Activated CD8-positive, alpha-beta memory T cell treated with anti-CD3 and anti-CD28 coated beads, Interleukin-2, amount 50 U/mL, for 4 hours (primary cell): ENCODE results near the gene CHMP1B.
"Not testable (repeated sequence)": the region's sequence is repeated elsewhere in the genome, so short reads cannot be mapped to it uniquely, and the experiment has no call there.

Source experiments
- DNase-seq: peaks from one replicate; pipeline ENCODE4 v3.0.0-alpha.2; 2020

The CHMP1B gene

DNA sequence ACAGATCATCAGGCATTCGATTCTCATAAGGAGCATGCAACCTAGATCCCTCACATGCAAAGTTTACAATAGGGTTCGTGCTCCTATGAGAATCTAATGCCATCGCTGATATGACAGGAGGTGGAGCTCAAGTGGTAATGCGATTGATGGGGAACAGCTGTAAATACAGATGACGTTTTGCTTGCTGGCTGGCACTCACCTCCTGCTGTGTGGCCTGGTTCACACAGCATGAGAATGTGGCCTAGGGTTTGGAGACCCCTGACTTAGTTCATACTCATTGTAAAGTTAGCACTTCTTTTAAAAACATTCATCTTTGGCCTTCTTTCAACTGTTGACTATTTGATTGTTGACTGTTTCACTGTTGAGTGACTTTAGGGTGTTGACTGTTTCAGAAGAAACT lies 8.7 kb upstream of the CHMP1B start:
- DNase-seq = no peak

DNA sequence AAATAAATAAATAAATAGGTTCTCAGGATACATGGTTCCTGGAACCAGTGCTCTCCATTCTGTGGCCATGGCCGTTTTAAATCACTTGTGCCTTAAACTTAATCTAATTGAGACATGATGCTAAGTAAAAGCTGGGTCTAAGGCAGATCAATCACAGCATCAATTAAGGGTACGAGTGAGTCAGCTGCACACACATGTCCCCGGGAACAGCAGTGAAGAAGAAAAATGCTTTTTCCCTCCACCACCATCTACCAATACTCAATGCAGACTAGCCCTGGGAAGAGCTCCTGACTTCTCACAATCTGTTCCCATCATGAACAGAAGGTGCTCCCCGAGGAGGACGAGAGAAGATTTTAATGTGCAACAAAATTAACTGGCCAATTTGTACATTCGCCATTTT lies 6.8 kb upstream of the CHMP1B start:
- DNase-seq = no peak

DNA sequence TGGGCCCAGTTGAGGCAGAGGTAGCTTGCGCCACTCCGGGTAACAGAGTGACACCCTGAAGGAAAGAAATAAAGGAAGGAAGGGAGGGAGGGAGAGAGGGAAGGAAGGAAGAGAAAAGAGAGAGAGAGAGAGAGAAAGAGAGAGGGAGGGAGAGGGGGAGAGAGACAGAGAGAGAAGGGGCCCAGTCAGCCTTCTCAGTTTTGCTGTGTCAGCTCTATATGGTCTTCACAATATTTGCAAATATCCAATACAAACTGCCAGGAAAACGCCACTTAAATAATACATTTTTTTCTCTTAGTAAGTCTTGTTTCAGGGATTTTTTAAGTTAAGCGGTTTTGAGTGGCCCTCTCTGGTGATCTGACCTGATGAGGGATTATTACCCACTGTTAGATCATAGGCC lies 5.6 kb upstream of the CHMP1B start:
- no peak for DNase-seq

DNA sequence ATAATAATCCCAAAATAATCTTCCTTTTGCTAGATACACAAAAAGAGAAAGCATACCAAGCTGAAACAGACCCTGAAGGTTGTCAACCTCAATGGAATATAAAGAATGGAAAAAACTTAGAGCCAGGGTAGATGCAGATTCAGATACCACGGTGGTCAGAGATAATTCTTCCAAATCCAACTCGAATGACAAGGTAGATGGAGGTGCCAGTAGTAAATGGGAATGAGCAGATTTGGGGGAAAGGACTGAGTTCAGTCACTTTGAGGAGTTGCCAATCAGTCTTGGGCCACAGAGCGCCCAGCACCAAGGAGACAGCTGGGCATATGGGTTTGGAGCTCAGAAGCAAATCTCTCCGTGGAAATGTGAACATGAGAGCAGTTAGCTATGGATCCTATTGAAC lies 3.4 kb upstream of the CHMP1B start:
- DNase-seq = no peak

DNA sequence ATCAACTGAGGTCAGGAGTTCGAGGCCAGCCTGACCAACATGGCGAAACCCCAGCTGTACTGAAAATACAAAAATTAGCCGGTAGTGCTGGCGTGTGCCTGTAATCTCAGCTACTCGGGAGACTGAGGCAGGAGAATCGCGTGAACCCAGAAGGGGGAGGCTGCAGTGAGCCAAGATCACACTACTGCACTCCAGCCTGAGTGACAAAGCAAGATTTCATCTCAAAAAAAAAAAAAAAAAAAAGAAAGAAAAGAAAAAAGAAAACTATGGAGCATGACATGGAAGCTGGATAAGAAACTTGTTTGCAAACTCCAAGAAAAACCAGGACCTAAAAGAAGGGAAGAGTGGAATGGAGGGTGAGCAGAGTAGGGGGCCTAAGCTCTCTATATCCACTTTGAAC lies 1.9 kb upstream of the CHMP1B start:
- no peak for DNase-seq

DNA sequence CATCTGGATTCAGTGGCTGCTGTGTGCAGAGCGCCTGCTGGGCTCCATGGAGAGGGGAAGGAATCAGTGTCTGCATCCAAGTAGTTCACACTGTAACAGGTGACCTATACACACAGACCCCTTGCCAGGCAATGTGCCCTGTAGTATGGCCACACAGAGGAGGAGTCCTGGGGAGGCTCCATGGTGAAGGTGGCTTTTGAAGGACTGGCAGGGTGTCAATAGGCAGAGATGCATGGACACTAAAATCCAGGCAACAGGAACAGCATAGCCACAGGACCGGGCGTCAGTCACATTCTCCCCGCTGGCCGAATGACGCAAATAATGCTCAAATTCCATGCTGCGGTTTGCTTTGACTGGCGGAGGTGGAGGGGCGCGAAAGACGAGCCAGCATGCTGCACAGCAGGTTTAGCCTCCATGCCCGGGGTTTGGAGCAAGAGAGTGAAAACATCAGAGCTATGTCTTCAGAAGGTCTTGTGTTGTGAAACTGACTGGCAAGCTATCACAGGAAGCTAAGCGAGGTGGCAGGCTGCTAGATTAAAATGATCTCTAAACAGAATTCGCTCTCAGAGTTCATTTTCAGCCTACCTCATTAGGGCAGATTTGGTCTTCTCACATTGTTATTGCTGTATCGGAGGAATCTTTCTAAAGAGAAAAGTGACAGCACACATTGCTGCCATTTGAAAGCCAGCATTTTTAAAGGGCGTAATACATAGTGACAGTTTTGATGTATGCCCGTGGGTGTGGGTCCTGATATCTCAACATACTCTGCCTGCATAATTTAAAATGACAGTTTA lies 1.2 kb upstream of the CHMP1B start:
- peak; percentile 46 for DNase-seq

DNA sequence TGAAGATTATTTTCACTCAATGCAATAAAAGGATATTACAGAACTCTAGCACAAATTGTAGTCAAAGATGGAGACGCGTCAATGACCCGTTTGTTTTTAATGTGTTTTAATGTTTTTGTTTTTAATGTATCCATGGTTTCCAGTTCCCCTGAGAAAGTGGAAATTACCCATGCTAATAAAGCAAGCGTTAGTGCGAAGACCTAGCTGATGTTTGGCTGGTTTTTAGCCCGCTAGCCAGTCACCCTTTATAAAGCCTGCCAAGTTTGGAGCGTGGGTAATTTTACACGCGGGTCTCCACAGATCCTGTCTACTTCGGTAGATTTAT lies 430 bp upstream of the CHMP1B start:
- DNase-seq = no peak

DNA sequence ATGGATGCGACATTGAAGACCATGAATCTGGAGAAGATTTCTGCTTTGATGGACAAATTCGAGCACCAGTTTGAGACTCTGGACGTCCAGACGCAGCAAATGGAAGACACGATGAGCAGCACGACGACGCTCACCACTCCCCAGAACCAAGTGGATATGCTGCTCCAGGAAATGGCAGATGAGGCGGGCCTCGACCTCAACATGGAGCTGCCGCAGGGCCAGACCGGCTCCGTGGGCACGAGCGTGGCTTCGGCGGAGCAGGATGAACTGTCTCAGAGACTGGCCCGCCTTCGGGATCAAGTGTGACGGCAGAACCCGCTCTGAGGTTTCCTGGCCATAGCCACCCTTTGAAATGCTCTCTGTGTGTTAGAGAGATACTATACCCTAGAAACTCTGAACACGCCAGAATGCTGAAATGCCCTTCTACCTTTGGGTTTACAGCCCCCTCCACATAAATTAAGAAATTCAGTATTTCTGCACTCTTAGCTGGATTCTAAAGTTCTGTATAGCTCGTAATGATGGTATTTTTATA lies 659 bp downstream of the CHMP1B start:
- peak; percentile 31 for DNase-seq

DNA sequence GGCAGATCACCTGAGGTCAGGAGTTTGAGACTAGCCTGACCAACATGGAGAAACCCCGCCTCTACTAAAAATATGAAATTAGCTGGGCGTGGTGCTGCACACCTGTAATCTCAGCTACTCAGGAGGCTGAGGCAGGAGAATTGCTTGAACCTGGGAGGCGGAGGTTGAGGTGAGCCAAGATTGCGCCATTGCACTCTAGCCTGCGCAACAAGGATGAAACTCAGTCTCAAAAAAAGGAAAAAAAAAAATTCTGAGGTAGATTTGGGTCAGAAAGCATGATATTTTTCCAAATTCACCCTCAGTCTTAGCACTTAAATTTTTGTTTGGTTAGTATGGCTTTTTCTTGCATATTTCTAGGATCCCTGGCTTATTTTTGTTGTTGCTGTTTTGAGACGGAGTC lies 3.3 kb downstream of the CHMP1B start:
- not testable (repeated sequence) for DNase-seq

DNA sequence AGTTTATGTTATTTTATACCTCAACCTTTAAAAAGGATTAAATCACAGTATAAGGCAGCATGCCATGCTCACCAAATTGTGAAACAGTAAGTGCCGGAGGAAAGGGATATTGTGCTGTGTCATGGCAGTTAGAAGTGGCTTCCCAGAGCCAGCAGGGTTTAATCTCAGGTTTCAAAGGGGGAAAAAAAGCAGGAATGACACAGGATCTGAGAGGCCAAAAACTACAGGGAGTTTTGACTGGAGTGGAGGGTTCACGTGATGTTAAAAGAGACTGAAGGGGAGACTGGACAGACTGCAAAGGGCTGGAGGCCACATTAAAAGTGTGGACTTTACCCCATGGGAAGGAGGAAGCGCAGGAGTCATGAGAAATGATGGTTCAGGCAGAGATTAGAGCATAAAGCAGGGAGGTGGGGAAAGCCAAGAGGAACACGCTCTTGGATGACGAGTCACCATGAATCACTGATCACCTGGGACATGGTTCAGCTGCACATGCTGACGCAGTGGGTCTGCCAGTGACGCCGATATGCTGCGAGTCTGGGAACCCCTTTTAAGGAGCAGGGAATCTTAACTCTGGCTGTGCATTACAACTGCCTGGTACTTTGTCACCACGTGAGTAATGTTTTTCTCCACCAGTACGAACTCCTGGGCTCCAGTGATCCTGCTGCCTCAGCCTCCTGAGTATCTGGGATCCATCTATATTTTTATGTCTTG lies 6.1 kb downstream of the CHMP1B start:
- no peak for DNase-seq

DNA sequence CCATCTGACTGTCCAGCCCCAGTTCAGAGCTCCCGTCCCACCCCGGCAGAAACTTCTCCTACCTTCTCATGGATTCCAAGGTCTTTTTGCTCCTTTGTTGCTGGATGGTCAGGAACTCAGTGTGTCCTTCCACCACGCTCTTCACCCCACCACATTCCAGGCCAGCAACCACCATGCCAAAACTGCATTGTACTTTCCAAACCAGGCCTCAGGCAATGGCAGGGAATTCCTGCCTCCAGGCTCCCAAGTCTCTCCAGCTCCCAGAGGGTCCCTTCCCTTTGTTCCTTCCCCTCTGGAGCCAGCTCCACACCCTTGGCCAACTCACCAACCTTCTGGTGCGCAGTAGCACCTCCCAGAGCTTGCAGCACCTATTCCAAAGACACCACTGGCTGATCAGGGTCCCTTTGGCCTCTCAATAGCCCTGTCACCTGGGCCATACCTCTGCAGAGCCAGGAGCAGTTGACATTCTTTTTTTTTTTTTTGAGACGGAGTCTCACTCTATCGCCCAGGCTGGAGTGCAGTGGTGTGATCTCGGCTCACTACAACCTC lies 8.1 kb downstream of the CHMP1B start:
- DNase-seq = no peak

DNA sequence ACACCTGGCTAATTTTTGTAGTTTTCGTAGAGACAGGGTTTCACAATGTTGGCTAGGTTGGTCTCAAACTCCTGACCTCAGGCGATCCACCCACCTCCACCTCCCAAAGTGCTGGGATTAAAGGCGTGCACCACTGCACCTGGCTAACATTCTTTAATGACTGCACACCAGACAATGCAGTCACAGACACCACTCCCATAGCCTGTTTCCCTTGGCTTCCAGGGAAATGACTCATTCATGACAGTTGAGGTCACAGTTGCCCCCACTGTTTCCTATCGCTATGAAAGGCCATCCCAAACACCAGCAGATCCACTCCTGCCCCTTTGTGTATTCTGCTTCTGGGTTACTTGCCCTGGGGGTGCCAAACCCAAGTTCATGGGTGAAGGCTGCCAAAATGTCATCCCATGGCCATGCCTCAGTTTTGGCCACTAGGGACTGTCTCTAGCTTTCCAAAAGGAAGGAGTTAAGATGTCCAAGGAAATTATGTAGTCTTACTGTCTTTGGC lies 8.7 kb downstream of the CHMP1B start:
- DNase-seq = no peak

DNA sequence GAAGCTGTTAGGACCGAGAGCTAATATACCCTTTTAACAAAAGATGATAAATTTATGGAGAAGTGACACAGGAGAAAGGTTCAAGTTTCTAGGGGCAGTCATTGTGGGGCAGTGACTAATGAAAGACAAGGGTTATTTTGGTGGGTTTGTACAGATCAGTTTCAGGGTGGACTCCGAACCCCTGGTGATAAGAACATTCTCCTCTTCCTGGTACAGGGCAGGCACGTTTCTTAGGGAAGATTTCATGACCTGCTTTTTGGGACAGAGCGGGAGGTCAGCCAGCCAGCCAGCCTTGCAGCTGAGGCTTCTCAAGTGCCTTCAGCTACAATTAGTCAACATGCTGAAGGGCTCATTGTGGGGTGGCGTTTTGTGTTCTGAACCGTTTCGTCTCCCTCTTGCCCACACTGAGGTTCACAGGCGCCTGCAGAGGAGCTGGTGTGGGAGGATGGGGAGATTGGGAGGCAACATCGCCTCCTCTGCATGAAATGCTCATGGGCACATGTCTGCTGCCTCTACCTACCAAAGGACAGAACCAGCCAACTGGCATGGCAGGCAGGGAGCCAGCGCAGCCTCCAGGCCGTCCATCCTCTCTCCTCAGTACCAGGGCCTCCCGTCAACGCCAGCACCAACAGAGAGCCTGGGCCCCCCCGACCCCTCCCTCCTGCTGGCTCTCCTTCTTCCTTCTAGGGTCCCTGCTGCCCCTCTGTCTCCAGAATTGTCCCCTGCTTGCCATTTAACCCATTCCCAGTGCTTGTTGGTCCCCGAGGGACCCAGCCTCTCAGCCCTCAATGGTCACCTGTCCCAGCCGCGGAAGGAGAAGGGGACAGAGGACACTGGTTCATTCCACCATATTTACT lies 9.6 kb downstream of the CHMP1B start:
- DNase-seq = no peak

DNA sequence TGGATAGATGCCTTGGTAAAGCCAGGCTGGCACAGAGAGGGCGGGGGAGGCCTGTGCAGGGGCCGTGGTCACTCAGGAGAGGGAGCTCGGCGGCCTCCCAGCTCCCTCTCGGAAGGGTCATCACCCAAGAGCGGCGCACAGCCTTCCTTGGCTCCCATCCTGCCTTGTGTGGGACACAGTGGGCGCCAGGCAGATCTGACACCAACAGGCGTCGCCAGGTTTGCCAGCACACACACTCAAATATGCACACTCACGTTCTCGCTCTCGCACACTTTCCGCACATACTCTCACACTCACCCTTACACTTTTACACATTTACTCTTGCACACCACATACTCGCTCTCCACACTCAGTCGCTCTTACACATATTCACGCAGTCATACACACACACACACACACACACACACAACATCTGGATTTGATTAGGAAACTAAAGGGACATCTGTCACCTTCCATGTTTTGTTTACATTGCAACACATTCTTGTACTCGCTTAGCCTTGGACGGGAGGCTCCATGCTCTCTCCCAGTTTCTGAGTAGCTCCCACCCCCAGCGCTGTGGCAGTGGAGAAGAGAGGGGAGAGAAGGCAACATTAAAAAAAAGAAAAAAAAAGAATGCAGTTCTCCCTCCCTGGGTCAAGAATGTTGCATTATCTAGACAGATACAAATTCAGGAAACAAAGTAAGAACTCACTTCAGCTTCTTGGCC lies 10.5 kb downstream of the CHMP1B start:
- no peak for DNase-seq

DNA sequence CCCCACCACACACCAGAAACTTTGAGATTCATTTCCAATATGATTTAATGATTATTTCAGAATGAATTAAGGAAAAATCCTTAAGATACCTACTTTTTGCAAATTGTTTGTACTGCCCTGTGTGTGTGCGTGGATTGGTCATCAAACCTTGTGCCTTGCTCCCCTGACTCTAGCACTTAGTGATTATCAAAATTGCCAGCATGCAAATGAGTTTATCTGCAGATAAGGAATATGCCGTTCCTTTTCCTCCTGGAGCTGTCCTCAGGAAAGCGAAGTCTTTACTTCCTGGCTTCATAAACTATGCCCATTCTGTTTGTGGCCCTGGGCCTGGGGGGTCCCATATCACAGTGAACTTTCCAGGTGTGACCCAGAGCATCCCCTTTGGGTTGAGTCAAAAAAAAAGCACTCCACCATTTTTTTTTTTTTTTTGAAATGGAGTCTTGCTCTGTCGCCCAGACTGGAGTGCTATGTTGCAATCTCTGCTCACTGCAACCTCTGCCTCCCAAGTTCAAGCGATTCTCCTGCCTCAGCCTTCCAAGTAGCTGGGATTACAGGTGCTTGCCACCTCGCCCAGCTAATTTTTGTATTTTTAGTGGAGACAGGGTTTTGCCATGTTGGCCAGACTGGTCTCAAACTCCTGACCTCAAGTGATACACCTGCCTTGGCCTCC lies 11.4 kb downstream of the CHMP1B start:
- no peak for DNase-seq

DNA sequence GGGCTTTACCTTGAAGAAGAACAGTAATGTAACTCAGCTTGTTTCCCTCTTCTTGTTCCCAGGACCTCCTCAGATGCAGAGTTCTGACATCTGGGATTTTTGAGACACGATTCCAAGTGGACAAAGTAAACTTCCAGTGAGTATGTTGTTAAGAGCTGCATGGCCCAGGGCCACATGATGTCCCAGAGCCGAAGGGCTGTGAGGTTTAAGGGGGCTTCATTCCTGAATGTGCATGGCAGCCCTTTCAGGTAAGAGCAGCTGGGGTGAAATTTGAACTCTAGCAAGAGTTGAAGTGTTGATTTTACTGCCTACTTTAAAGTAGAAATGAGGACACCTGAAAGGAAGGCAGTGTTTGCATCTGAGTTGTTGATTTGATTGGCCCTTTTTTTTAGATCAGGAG lies 13.3 kb downstream of the CHMP1B start:
- DNase-seq = no peak

DNA sequence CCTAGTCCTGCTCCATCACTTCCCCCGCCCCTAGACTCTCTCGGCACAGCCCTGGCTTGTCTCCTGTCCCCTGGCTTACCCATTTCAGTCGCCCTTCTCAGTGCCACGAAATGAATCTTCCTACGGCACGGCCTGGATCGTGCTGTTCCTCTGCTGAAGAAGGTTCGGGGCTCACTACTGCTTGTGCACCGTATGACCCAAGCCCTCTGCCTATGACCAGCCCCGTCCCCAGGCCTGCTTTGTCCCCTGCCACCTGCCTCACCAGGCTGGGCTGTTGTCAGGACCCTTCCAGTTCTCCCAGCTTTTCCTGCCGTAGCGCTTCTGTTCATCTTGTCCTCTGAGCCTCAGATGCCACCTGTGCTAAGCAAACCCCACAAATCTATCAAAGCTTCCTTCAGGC lies 13.9 kb downstream of the CHMP1B start:
- DNase-seq = no peak

DNA sequence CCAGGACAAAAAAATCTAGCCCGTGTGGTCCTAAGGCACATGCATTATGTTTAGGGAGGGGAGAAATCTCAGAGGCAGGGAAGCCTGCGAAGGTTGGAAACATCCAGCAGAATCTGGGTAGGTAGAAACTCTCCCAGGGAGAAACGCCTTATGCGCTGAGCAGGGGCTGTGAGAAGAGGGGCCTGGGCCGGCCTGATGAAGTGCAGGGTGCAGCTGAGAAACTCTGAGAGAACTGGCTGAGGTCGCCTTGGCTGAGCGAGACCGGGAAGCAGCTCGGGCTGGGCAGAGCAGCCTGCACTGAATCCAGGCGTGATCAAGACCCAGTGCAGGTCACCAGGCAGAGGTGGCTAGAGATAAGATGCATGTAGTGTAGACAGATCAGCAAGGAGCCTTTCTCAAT lies 15.1 kb downstream of the CHMP1B start:
- no peak for DNase-seq

DNA sequence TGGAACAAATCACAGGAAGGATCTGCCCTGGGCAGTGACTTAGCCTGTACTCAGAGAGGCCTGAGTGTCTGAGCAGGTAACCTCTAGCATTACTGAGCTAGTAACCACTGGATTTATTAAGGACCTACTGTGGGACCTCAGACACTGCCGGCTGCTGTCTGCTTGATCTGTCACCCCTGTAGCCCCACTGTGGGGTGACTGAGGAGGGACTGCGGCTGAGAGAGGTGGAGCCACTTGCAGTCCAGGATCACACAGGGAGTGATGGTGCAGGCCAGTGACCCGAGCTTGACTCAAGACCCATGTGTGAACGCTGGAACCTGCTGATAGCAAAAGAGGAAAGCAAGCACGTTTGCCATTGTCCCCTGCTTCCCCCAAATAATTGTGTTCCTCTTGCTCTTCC lies 15.6 kb downstream of the CHMP1B start:
- DNase-seq = no peak

DNA sequence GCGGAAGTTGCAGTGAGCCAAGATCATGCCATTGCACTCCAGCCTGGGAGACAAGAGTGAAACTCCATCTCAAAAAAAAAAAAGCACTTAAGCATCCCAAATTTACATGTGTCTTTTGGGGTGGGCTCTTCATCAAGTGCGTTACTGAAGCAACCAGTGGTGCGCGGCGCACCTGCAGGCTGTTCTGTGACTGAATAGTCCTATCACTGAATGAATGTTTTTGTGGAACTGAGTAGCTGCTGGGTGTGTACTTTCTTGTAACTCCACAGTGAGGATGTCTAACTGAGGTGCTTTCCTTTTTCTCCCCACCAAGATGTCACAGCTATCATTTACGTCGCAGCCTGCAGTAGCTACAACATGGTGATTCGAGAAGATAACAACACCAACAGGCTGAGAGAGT lies 17.0 kb downstream of the CHMP1B start:
- no peak for DNase-seq

DNA sequence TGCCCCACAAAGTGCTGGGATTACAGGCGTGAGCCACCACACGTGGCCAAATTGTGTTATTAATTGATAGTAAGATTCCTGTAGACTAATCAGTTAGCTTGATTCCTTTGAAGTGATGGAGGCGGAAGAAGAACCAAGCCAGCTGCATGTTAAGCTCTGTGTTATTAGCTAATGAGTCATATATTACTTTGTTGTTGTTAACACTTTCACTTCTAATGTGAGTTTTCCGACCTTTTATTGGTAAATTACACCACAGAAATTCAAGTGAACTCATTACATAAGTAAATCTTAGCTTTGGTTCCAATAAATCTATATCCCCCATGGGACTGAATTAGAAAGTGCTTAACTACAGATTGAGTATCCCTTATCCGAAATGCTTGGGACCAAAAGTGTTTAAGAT lies 20.3 kb downstream of the CHMP1B start:
- DNase-seq = no peak
